Thymus (tissue), 11 donors: ENCODE measurements around the gene BCAM. TPM values are rescaled to one million over a fixed set of nuclear protein-coding genes. Genes with fewer than 3 reads are reported as not detected.

ENCODE experiments used
- DNase-seq, 9 donors: peaks; one replicate each; pipeline ENCODE4 v3.0.0-alpha.2; 2013; ENCODE audit warnings: low spot score in 9 of 9, low read depth in 6 of 9, missing footprints in 1 of 9
- H3K27ac ChIP-seq, 2 donors: one replicate each; pipeline ENCODE4 v1.5.1; 2013; ENCODE audit warnings: control low read depth in 1 of 2, low read depth in 1 of 2, low read length in 1 of 2, mild to moderate bottlenecking in 1 of 2, moderate library complexity in 1 of 2
- H3K27me3 ChIP-seq, 2 donors: one replicate each; pipeline ENCODE4 v1.5.1; 2013; ENCODE audit warnings: low read length in 1 of 2; ENCODE audit not compliant: control insufficient read depth in 2 of 2, insufficient read depth in 1 of 2
- H3K36me3 ChIP-seq, 2 donors: one replicate each; pipeline ENCODE4 v1.5.1; 2013; ENCODE audit warnings: low read length in 1 of 2, mild to moderate bottlenecking in 1 of 2, moderate library complexity in 1 of 2; ENCODE audit not compliant: control insufficient read depth in 2 of 2, insufficient read depth in 2 of 2
- H3K4me1 ChIP-seq, 2 donors: one replicate each; pipeline ENCODE4 v1.5.1; 2013; ENCODE audit warnings: low read length in 2 of 2; ENCODE audit not compliant: control insufficient read depth in 2 of 2, insufficient read depth in 2 of 2
- H3K4me3 ChIP-seq, 2 donors: one replicate each; pipeline ENCODE4 v1.5.1; 2013; ENCODE audit warnings: low read length in 2 of 2, control low read depth in 1 of 2, mild to moderate bottlenecking in 1 of 2
- H3K9me3 ChIP-seq, 2 donors: one replicate each; pipeline ENCODE4 v1.5.1; 2013; ENCODE audit warnings: low read length in 1 of 2, mild to moderate bottlenecking in 1 of 2; ENCODE audit not compliant: control insufficient read depth in 2 of 2, insufficient read depth in 1 of 2
- WGBS: extraction: QIAGEN DNeasy Blood & Tissue Kit; methylation state at CpG from one replicate; pipeline ENCODE4 v1.1.7; 2013; 5-methylcytosine and 5-hydroxymethylcytosine counted together
- polyA plus RNA-seq: library from polyadenylated mRNA; stranded (reverse); fragments of 200-250 nt; gene quantifications from one replicate; pipeline ENCODE4 v1.2.3, GENCODE V29; 2013
- total RNA-seq: library from RNA; stranded (reverse); fragments of 120-200 nt; gene quantifications from one replicate; pipeline ENCODE4 v1.2.4, GENCODE V29; 2013
- donor health status: healthy.

Gene BCAM
- total and polyA plus RNA-seq, 2 donors: 11.2 to 48.7 TPM

GRCh38 chr19:44803442-44804428, 5.2 kb upstream of the BCAM start:
- Histone ChIP-seq H3K9me3 (peaks cover 0 to 8% of the 10 kb centered on the region in 2 donors), H3K4me3 (no peak overlapping the region), H3K27ac (no peak overlapping the region), H3K27me3 (peaks cover 0 to 22% of the 10 kb centered on the region in 2 donors), H3K4me1 (peaks cover 0 to 9% of the 10 kb centered on the region in 2 donors), H3K36me3 (no peaks in the 10 kb centered on the region)
- 93% methylated on average over 13 of the region's 13 CpGs for WGBS
- DNase-seq: no peak

GRCh38 chr19:44806291-44806690, 2.6 kb upstream of the BCAM start:
- Histone ChIP-seq H3K4me1 (peaks cover 0 to 10% of the 10 kb centered on the region in 2 donors), H3K9me3 (peaks cover 0 to 8% of the 10 kb centered on the region in 2 donors), H3K4me3 (no peak overlapping the region), H3K36me3 (no peaks in the 10 kb centered on the region), H3K27ac (no peak overlapping the region), H3K27me3 (peaks cover 0 to 37% of the 10 kb centered on the region in 2 donors)
- DNase-seq: no peak
- 97% methylated on average over 7 of the region's 7 CpGs for WGBS

- no peak overlapping the region for H3K27ac ChIP-seq
- H3K36me3 ChIP-seq: no peaks in the 10 kb centered on the region
- WGBS: 88% methylated on average over 5 of the region's 5 CpGs
- DNase-seq: no peak
- H3K4me3 ChIP-seq: no peak overlapping the region
- H3K27me3 ChIP-seq: peaks cover 0 to 37% of the 10 kb centered on the region in 2 donors
- peaks cover 0 to 10% of the 10 kb centered on the region in 2 donors for H3K4me1 ChIP-seq
- peaks cover 0 to 8% of the 10 kb centered on the region in 2 donors for H3K9me3 ChIP-seq
These were observed 1.7 kb upstream of the BCAM start for GRCh38 chr19:44807162-44807561.

GRCh38 chr19:44807652-44808462, 1.0 kb upstream of the BCAM start:
- WGBS: 41% methylated on average over 14 of the region's 14 CpGs
- H3K36me3 ChIP-seq: no peaks in the 10 kb centered on the region
- H3K4me1 ChIP-seq: peaks cover 0 to 10% of the 10 kb centered on the region in 2 donors
- DNase-seq: no peak
- peaks cover 0 to 37% of the 10 kb centered on the region in 2 donors for H3K27me3 ChIP-seq
- no peak overlapping the region for H3K27ac ChIP-seq
- H3K4me3 ChIP-seq: no peak overlapping the region
- H3K9me3 ChIP-seq: peaks cover 0 to 8% of the 10 kb centered on the region in 2 donors

GRCh38 chr19:44809577-44810233, 802 bp downstream of the BCAM start:
- H3K27me3 ChIP-seq: peaks cover 0 to 33% of the 10 kb centered on the region in 2 donors
- H3K4me3 ChIP-seq: peak overlapping the region; percentile 19 to 24
- 70% methylated on average over 7 of the region's 7 CpGs for WGBS
- peaks cover 0 to 5% of the 10 kb centered on the region in 2 donors for H3K9me3 ChIP-seq
- peaks cover 0 to 10% of the 10 kb centered on the region in 2 donors for H3K4me1 ChIP-seq
- DNase-seq: no peak
- H3K36me3 ChIP-seq: no peaks in the 10 kb centered on the region
- no peak overlapping the region for H3K27ac ChIP-seq

GRCh38 chr19:44810234-44811121, 1.6 kb downstream of the BCAM start:
- no peak overlapping the region for H3K4me3 ChIP-seq
- H3K36me3 ChIP-seq: no peaks in the 10 kb centered on the region
- H3K27ac ChIP-seq: no peak overlapping the region
- no peak for DNase-seq
- 94% methylated on average over 13 of the region's 13 CpGs for WGBS
- H3K4me1 ChIP-seq: peaks cover 0 to 10% of the 10 kb centered on the region in 2 donors
- peaks cover 0 to 5% of the 10 kb centered on the region in 2 donors for H3K9me3 ChIP-seq
- peaks cover 0 to 33% of the 10 kb centered on the region in 2 donors for H3K27me3 ChIP-seq

- WGBS: 96% methylated on average over 7 of the region's 7 CpGs
- no peak overlapping the region for H3K27ac ChIP-seq
- no peaks in the 10 kb centered on the region for H3K36me3 ChIP-seq
- H3K4me3 ChIP-seq: no peak overlapping the region
- DNase-seq: no peak
- H3K4me1 ChIP-seq: peaks cover 0 to 10% of the 10 kb centered on the region in 2 donors
- H3K9me3 ChIP-seq: peaks cover 0 to 5% of the 10 kb centered on the region in 2 donors
- H3K27me3 ChIP-seq: peaks cover 0 to 33% of the 10 kb centered on the region in 2 donors
These were observed 2.2 kb downstream of the BCAM start for GRCh38 chr19:44811122-44811419.

- 97% methylated on average over 28 of the region's 28 CpGs for WGBS
- peaks cover 0 to 29% of the 10 kb centered on the region in 2 donors for H3K27me3 ChIP-seq
- no peak for DNase-seq
- H3K27ac ChIP-seq: no peak overlapping the region
- H3K4me1 ChIP-seq: peaks cover 0 to 10% of the 10 kb centered on the region in 2 donors
- peaks cover 0 to 2% of the 10 kb centered on the region in 2 donors for H3K9me3 ChIP-seq
- no peaks in the 10 kb centered on the region for H3K36me3 ChIP-seq
- no peak overlapping the region for H3K4me3 ChIP-seq
These were observed 3.3 kb downstream of the BCAM start for GRCh38 chr19:44812142-44812718.
